A673 (cell line): ENCODE data around the gene ASTL. TPM values are rescaled to one million over a fixed set of nuclear protein-coding genes. Genes with fewer than 3 reads are reported as not detected.

Experiments
- BruUV-seq: library from RNA; stranded (reverse); fragments of 400-500 nt; replicated peaks from 2 replicates; lab custom pipeline; 2021; lab: Mats Ljungman, UMichigan
- CTCF ChIA-PET: fragments of 300-600 bp; sonication (Branson Sonifier 250); formaldehyde crosslinking; loops from one replicate; lab custom pipeline; 2022; ENCODE audit warnings: antibody characterized with exemption; lab: Charles Lee
- POLR2A ChIA-PET: fragments of 300-600 bp; sonication (Branson Sonifier 250); formaldehyde crosslinking; loops from one replicate; lab custom pipeline; 2022; ENCODE audit warnings: antibody characterized with exemption; ENCODE audit not compliant: low non-redundant PET; lab: Charles Lee
- DNase-seq: peaks from one replicate; pipeline ENCODE4 v3.0.0-alpha.2; 2015; ENCODE audit warnings: low spot score
- H3K27ac ChIP-seq: fragments of 200-600 bp; sonication (generic); 2 replicates; pipeline ENCODE4 v1.5.1; 2016; ENCODE audit warnings: mixed run types, low read depth, mild to moderate bottlenecking, mixed read lengths, antibody characterized with exemption, low read length; ENCODE audit not compliant: poor library complexity, severe bottlenecking
- H3K27me3 ChIP-seq: fragments of 200-600 bp; sonication (generic); replicated peaks from 2 replicates; pipeline ENCODE4 v1.6.1; 2017; ENCODE audit warnings: mixed run types, low read depth, mild to moderate bottlenecking, mixed read lengths, antibody characterized with exemption, low read length; ENCODE audit not compliant: insufficient read depth, poor library complexity
- H3K36me3 ChIP-seq: fragments of 200-600 bp; sonication (generic); 2 replicates; pipeline ENCODE4 v1.6.1; 2016; ENCODE audit warnings: mixed run types, mild to moderate bottlenecking, mixed read lengths, antibody characterized with exemption, low read length; ENCODE audit not compliant: insufficient read depth, poor library complexity, severe bottlenecking
- H3K4me1 ChIP-seq: fragments of 200-600 bp; sonication (generic); 2 replicates; pipeline ENCODE4 v1.6.1; 2017; ENCODE audit warnings: mixed run types, mild to moderate bottlenecking, mixed read lengths, antibody characterized with exemption, low read length; ENCODE audit not compliant: insufficient read depth, poor library complexity, severe bottlenecking
- H3K4me3 ChIP-seq: fragments of 200-600 bp; sonication (generic); 2 replicates; pipeline ENCODE4 v1.5.1; 2016; ENCODE audit warnings: low read depth, mixed run types, mild to moderate bottlenecking, mixed read lengths, low read length; ENCODE audit not compliant: poor library complexity, severe bottlenecking
- H3K9me3 ChIP-seq: fragments of 200-600 bp; sonication (generic); 2 replicates; pipeline ENCODE4 v1.6.1; 2016; ENCODE audit warnings: mixed run types, low read depth, mild to moderate bottlenecking, mixed read lengths, antibody characterized with exemption, low read length; ENCODE audit not compliant: poor library complexity, severe bottlenecking
- CTCF ChIP-seq: fragments of 300-800, 200-600 bp; sonication (generic); conservative IDR thresholded peaks from 2 replicates; pipeline ENCODE4 v1.5.1; 2017; ENCODE audit warnings: low read depth, mild to moderate bottlenecking, antibody characterized with exemption, low read length, moderate library complexity, mixed read lengths
- EZH2 ChIP-seq: fragments of 200-600 bp; sonication (generic); IDR thresholded peaks from 2 replicates; pipeline ENCODE4 v1.6.1; 2017; ENCODE audit warnings: borderline replicate concordance, low read depth, mild to moderate bottlenecking, mixed read lengths, antibody characterized with exemption, low read length; ENCODE audit not compliant: poor library complexity, severe bottlenecking
- intact Hi-C: fragments of 100-400 bp; cut with micrococcal nuclease; formaldehyde crosslinking; loops from one replicate; pipeline ENCODE4 v1.10.0; 2022; ENCODE audit not compliant: unreplicated experiment
- total RNA-seq: library from RNA; stranded (reverse); gene quantifications from 2 replicates; pipeline ENCODE4 v1.2.3, GENCODE V29; 2021

The ASTL gene
- total RNA-seq, 1 experiment from 2014 or later = not detected

DNA sequence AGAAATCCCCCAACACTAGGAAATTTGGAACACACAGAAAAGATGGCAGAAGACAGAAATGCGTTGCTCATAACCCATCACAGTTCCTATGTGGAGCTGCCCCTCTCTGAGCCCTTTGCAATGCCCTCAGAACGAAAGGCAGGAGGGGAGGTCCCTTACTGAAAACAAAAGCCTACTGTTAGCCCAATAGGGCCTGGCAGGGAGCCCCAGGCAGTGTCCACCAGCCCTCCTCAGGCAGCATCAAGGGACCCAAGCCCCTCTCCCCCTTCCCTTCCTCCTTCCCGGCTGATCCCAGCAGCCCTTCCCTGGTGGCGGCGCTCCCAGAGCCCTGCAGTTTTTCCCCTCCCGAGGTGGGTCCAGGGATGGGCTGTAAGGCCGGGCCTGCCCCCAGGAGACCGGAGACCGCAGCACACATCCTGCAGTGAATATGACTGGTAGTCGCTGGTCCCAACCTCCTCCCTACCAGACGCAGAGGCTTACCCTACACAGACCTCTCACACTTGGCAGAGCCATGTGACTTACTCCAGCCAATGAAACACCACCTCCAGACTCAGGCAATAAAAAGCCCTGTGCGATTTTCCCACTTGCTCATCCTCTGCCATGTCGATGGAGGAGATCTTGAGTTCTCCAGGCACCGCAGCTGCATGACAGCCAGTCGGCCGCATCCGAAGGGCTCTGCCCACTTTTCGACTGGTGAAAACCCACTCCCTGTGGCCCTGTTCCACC lies 26.3 kb upstream of the ASTL start:
- BruUV-seq = no TSS peak

DNA sequence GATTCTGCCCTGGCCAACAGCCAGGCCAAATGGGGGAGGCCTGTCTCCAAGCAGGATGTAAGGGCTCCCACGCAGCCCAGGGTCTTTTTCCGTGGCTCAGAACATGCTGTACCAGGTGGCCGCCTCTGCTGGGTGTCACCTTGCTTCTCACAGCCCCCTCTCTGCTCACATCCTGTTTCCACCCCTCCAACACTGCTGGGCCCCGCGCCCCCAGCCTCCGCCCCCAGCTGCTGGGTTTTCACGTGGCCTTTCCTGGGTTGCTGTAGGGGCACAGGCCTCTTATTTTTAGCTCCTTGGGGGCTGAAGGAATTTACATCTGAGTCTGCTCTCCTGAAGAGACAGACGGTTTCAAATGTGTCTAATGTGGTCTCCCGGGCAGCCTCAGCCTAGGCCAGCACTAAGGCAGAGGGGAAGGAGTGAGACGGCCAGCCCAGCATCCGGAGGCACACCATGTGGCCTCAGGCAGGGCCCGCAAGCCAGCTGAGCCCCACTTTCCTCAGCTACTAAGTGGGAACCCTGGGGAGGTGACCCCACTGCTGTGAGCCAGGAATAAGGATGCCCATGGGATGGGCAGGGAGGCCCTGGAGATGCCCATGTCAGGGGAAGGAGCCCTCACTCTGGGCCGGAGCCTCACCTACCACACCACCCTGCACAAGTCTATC lies 25.6 kb upstream of the ASTL start:
- ChIA-PET CTCF (no interaction called here), POLR2A (no interaction called here)
- no peak for DNase-seq
- no peaks in the 10 kb centered on the region for H3K27me3 ChIP-seq
- no peak overlapping the region for H3K27ac ChIP-seq
- no TSS peak for BruUV-seq
- H3K4me3 ChIP-seq = no peak overlapping the region
- no peak for TF ChIP-seq EZH2
- TF ChIP-seq CTCF = no peak
- intact Hi-C loops = no loop called here
- H3K4me1 ChIP-seq = peaks cover under 1% of the 10 kb centered on the region
- no peaks in the 10 kb centered on the region for H3K36me3 ChIP-seq
- no peaks in the 10 kb centered on the region for H3K9me3 ChIP-seq

More for the DNA sequence above, 26.3 kb upstream of the ASTL start:
- H3K9me3 ChIP-seq = no peaks in the 10 kb centered on the region
- no peaks in the 10 kb centered on the region for H3K36me3 ChIP-seq
- POLR2A ChIA-PET = no interaction called here
- H3K27me3 ChIP-seq = no peaks in the 10 kb centered on the region
- no peak overlapping the region for H3K27ac ChIP-seq
- no peak for DNase-seq
- no peak overlapping the region for H3K4me3 ChIP-seq
- peaks cover 6% of the 10 kb centered on the region for H3K4me1 ChIP-seq
- intact Hi-C loops = no loop called here
- TF ChIP-seq EZH2 (no peak), CTCF (no peak)
- CTCF ChIA-PET = no interaction called here

DNA sequence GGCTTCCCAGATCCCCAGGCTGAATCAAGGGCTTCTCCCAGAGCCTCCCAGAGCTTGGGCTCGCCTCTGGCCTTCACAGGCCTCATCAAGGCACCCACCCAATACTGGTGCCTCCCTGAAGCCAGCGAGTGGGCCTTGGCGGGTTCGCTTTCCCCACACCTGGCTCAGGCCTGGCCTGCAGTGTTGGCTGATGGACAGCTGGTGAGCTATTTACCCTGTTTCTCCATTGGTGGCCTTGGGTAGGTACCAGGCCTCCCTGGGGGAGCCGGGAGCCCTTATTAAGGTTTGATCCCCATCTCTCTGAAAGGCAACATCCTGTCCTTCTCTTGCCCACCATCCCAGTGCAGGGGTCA lies 25.1 kb upstream of the ASTL start:
- H3K27me3 ChIP-seq = no peaks in the 10 kb centered on the region
- H3K9me3 ChIP-seq = no peaks in the 10 kb centered on the region
- peaks cover 3% of the 10 kb centered on the region for H3K4me1 ChIP-seq
- TF ChIP-seq EZH2 = no peak
- no peak for TF ChIP-seq CTCF
- POLR2A ChIA-PET = no interaction called here
- CTCF ChIA-PET = no interaction called here
- intact Hi-C loops = no loop called here
- H3K4me3 ChIP-seq = no peak overlapping the region
- no peaks in the 10 kb centered on the region for H3K36me3 ChIP-seq
- H3K27ac ChIP-seq = no peak overlapping the region
- BruUV-seq = no TSS peak
- DNase-seq = no peak
